ENCODE data around the gene TRIP12. TPM values are rescaled to one million over a fixed set of nuclear protein-coding genes. Genes with fewer than 3 reads are reported as not detected.

Gene TRIP12
- total and polyA plus RNA-seq, 2 of the 8 experiments (the other 6 are each of a cell fraction or from before 2014, with no cell fraction given), result 23.1 to 174 TPM

- Histone ChIP-seq H3K9ac (replicated peaks in 1 of 4; ENCODE audit: extremely low read depth in 1 of 4, low read depth in 3 of 4, low read length in 3 of 4) (no peak overlapping the region), H4K5ac (ENCODE audit: insufficient read length, low read depth, low read length) (no peak overlapping the region), H3K9me3 (ENCODE audit: insufficient read depth in 2 of 2, low read depth in 1 of 2, low read length in 1 of 2) (no peaks in the 10 kb centered on the region), H3K36me3 (ENCODE audit: control insufficient read depth in 2 of 4, insufficient read depth in 4 of 4, low read length in 3 of 4) (no peaks in the 10 kb centered on the region), H2AK5ac (ENCODE audit: low read depth, low read length) (no peak overlapping the region), H3K14ac (ENCODE audit: insufficient read length) (no peak overlapping the region), H2BK12ac (ENCODE audit: low read depth, low read length) (no peak overlapping the region), H2BK15ac (ENCODE audit: low read length) (no peak overlapping the region), H4K20me1 (replicated peaks in 1 of 2; ENCODE audit: control insufficient read depth in 1 of 2, insufficient read depth in 2 of 2, low read length in 2 of 2) (no peaks in the 10 kb centered on the region), H4K8ac (ENCODE audit: extremely low read depth, insufficient read depth, low read length) (no peak overlapping the region), H3K18ac (ENCODE audit: extremely low read depth, low read length) (no peak overlapping the region), H2BK5ac (ENCODE audit: low read depth, low read length) (no peak overlapping the region), H2BK20ac (ENCODE audit: low read length) (no peak overlapping the region), H3K4ac (replicated peaks; ENCODE audit: insufficient read length, low read depth, low read length) (no peak overlapping the region), H4K91ac (replicated peaks; ENCODE audit: insufficient read length, low read length) (no peak overlapping the region), H3K23me2 (ENCODE audit: low read depth, low read length) (no peaks in the 10 kb centered on the region), H3K79me2 (ENCODE audit: control insufficient read depth in 1 of 2, insufficient read depth in 2 of 2, low read length in 2 of 2) (no peaks in the 10 kb centered on the region), H3K4me3 (ENCODE audit: extremely low read depth in 1 of 4, insufficient read depth in 2 of 4, low read depth in 3 of 4, low read length in 4 of 4) (no peak overlapping the region), H3K23ac (ENCODE audit: insufficient read length) (no peak overlapping the region), H3K27me3 (replicated peaks in 1 of 4; ENCODE audit: control insufficient read depth in 3 of 4, extremely low read depth in 1 of 4, insufficient read depth in 3 of 4, low read length in 3 of 4) (no peaks in the 10 kb centered on the region; a peak in 1 of 7 replicates), H2AFZ (ENCODE audit: low read length) (no peak overlapping the region), H3K27ac (ENCODE audit: low read depth, low read length) (no peak overlapping the region), H3K4me1 (replicated peaks in 1 of 4; ENCODE audit: control insufficient read depth in 3 of 4, insufficient read depth in 4 of 4, low read length in 3 of 4) (no peaks in the 10 kb centered on the region), H2BK120ac (replicated peaks; ENCODE audit: low read depth, low read length) (no peak overlapping the region), H3K79me1 (ENCODE audit: low read depth, low read length) (no peaks in the 10 kb centered on the region; the same call in 1 of the 2 replicates), H3K56ac (replicated peaks; ENCODE audit: insufficient read length, low read depth, low read length) (no peak overlapping the region), H3K4me2 (ENCODE audit: insufficient read depth in 1 of 2, low read depth in 2 of 2, low read length in 2 of 2) (no peak overlapping the region)
- POLR2A ChIA-PET (ENCODE audit: partially characterized antibody), result no interaction called here
- no peak for DNase-seq (ENCODE audit: low read depth in 1 of 2, low spot score in 2 of 2)
- 97% methylated on average over 8 of the region's 8 CpGs; no CpG with 5 or more reads in 1 of the 2 experiments for WGBS, 2 experiments (ENCODE audit: extremely low coverage in 1 of 2, insufficient coverage in 1 of 2, insufficient read length in 1 of 2, insufficient replicate concordance in 2 of 2, low coverage in 1 of 2, low lambda C conversion rate in 2 of 2, missing lambda C conversion rate in 1 of 2)
- TF ChIP-seq ATF3 (IDR thresholded peaks at IDR 0.05; ENCODE audit: insufficient read depth, low read depth, low read length), result no peak
- CTCF ChIA-PET (ENCODE audit: partially characterized antibody), result no interaction called here
- FAIRE-seq, result no peak
Observed at GRCh38 chr2:229942671-229943070, 20.9 kb upstream of the TRIP12 start.
